Measurements from ENCODE around the gene SLC9B1.
"Not testable (repeated sequence)": the region's sequence is repeated elsewhere in the genome, so short reads cannot be mapped to it uniquely, and the experiment has no call there.

DNA sequence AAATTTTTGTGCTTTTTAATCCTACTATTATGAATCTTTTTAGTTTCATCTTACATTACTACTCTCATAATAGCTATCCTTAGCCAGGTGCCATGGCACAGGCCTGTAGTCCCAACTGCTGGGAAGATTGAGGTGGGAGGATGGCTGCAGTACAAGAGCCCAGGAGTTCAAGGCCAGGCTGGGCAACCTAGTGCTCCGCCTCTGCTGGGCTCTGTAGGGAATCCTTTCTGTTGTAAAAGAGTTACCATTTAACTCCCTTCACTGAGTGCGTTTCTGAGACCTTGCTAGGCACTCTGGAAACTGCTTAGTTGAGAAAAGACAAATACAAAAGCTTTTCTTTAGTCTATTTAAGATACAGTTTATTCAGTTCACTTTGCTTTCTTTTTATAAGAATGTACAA lies 130.9 kb downstream of the SLC9B1 start:
- not testable (repeated sequence) for TF ChIP-seq RFX5 (IDR thresholded peaks at IDR 0.05; ENCODE audit: low read length); YY1 (IDR thresholded peaks at IDR 0.05; ENCODE audit: low read depth); POLR2AphosphoS5 (IDR thresholded peaks at IDR 0.05; ENCODE audit: low read depth, low read length); RCOR1 (IDR thresholded peaks at IDR 0.05; ENCODE audit: low read length); GABPA (IDR thresholded peaks at IDR 0.05; ENCODE audit: low read depth); TAF1 (IDR thresholded peaks at IDR 0.05; ENCODE audit: borderline replicate concordance, low read depth, low read length); SIN3A (IDR thresholded peaks at IDR 0.05; ENCODE audit: borderline replicate concordance, low read depth, low read length)
- TF ChIP-seq, protein P1, sequence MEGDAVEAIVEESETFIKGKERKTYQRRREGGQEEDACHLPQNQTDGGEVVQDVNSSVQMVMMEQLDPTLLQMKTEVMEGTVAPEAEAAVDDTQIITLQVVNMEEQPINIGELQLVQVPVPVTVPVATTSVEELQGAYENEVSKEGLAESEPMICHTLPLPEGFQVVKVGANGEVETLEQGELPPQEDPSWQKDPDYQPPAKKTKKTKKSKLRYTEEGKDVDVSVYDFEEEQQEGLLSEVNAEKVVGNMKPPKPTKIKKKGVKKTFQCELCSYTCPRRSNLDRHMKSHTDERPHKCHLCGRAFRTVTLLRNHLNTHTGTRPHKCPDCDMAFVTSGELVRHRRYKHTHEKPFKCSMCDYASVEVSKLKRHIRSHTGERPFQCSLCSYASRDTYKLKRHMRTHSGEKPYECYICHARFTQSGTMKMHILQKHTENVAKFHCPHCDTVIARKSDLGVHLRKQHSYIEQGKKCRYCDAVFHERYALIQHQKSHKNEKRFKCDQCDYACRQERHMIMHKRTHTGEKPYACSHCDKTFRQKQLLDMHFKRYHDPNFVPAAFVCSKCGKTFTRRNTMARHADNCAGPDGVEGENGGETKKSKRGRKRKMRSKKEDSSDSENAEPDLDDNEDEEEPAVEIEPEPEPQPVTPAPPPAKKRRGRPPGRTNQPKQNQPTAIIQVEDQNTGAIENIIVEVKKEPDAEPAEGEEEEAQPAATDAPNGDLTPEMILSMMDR (IDR thresholded peaks at IDR 0.05): not testable (repeated sequence)
- TF ChIP-seq, protein P2, sequence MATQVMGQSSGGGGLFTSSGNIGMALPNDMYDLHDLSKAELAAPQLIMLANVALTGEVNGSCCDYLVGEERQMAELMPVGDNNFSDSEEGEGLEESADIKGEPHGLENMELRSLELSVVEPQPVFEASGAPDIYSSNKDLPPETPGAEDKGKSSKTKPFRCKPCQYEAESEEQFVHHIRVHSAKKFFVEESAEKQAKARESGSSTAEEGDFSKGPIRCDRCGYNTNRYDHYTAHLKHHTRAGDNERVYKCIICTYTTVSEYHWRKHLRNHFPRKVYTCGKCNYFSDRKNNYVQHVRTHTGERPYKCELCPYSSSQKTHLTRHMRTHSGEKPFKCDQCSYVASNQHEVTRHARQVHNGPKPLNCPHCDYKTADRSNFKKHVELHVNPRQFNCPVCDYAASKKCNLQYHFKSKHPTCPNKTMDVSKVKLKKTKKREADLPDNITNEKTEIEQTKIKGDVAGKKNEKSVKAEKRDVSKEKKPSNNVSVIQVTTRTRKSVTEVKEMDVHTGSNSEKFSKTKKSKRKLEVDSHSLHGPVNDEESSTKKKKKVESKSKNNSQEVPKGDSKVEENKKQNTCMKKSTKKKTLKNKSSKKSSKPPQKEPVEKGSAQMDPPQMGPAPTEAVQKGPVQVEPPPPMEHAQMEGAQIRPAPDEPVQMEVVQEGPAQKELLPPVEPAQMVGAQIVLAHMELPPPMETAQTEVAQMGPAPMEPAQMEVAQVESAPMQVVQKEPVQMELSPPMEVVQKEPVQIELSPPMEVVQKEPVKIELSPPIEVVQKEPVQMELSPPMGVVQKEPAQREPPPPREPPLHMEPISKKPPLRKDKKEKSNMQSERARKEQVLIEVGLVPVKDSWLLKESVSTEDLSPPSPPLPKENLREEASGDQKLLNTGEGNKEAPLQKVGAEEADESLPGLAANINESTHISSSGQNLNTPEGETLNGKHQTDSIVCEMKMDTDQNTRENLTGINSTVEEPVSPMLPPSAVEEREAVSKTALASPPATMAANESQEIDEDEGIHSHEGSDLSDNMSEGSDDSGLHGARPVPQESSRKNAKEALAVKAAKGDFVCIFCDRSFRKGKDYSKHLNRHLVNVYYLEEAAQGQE (IDR thresholded peaks at IDR 0.05; ENCODE audit: low read depth, low read length): not testable (repeated sequence)
